ENCODE results near the gene ELF2.
"Not testable (repeated sequence)": the region's sequence is repeated elsewhere in the genome, so short reads cannot be mapped to it uniquely, and the experiment has no call there.

ELF2 gene

DNA sequence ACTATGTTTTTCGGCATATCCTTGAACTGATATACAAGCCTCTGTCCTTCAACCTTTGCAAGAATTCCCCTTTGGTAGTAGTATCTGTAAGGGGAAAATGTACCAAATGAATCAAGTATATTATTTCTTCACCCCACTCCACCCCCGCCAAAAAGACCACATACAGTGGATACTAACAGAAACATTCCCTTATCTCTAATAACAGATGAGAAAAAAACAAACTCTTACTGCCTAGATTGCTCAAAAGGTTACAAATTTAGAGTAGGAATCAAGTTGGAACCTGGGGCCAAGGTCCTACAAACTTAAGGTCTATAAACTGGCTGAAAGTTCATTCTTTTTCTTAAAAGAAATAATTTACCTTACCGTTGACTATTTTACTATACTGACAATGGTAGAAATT, 116.4 kb downstream of the ELF2 start:
- DNase-seq, result no peak

DNA sequence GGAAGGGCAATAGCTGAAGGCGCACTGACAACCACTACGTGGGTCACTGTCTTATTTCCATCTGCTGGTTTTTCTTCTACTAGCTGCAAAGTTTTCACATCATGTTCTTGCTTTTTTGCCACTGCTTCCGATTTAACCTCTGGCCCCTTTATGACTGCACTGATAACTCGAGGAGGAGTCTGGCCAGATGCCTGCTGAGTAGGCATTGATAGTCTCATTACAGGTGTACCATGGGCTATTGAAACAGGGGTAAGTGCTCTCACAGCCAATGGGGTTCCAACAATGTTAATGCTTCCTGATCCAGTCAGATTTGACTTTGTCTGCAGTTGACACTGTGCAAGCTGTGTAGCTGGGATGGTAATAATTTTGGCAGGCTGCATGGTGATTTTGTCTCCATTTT, 118.0 kb downstream of the ELF2 start:
- not testable (repeated sequence) for DNase-seq

DNA sequence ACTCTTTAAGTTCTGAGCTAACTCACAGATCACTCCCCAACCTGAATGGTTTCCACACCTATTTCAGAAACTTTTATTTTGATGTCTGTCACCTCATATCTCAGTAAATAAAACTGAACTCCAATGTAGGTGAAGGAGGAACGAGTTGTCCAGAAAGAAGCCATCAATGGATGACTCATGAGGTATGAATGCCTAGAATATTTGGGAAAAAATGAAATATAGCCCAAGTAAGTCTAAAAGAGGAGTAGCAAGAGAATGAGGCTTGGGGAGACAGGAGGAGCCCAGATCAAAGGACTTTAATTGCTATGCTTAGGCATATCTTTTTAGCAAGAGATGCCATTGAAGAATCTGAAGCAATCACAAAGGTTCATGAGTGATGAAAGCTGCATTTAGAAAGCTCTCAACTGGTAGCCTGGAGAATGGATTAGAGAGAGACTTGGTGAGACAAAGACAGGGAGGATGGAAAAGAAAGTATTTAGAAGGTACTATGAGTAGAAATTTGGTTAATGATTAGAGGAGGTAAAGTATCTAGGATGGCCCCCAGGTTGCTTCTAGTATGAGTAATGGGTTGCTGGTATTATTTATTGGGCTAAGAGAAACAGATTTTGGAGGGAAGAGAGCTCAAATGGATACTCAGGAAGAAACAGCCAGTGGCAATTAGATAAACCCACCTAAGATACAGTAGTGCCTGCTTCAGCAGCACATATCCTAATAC, 122.1 kb downstream of the ELF2 start:
- DNase-seq, result no peak

DNA sequence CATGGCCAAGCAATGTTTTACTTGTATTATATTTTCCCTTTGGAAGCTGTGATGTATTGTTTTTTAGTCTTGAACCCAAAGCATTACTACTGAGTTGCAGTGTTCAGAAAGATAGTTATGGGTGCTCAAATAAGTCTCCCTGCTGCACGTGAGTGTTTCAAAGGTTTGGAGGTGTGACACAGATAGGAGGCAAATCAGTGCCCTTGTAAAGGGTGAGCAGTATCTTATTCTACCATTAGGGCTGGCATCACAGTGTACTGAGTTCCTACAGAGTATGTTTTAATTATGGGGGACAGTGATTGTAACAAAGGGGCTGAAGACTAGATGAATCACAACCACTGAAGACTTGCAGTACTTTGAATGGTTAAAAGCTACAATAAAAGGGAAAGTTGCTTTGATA, 123.1 kb downstream of the ELF2 start:
- no peak for DNase-seq

DNA sequence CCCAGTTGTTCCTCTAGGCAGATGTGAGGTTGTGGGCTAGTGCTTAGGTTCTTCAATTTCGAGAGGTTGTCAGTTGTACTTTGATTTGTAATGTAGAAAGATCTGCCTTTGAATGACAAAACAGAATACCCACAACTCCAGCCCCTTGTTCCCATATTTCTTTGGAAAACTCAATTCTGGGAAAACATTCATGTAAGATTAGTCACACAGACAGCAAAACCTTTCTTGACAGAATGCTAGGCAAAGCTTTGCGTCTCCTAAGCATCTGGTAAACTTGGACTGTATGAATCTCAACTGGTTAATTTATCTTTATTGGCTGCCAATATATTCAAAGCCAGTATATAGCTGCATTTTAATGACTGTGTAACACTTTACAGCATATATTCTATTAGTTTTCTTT, 126.6 kb downstream of the ELF2 start:
- DNase-seq, result no peak

DNA sequence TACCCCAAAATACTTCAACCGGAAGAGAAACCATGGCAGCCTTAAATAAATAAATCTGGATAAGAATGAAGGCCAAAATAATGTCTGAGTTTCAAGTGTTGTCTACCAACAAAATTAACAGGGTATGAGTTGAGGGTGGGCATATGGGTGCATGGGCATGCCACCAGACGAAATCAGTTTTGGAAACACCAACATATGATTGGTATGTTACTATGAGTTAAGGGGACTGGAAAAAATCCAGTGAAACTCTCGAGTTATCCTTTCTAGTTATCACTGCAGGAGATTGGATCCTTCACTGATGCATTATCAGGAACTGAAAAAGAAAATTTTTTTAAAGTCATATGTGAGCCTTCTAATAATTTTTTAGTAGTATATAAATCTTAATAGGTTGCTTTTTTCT, 129.0 kb downstream of the ELF2 start:
- no peak for DNase-seq

DNA sequence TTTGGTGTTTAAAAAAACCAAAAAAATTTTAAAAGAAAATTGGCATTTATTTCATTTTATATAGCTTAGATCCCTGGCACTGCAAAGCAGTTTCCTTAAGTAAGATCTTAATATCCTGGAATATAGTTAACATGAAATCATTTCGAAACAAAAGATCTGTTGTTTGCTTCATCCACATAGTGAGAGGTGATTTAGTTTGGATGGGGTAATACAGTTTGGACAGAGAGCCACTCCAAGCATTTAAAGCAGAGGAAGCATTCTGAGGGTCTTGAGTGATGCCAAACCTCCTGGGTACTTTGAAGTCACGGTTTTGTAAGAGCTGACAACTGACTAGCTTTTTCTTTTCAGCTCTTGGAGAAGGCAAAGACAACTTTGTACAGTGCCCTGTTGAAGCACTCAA, 132.7 kb downstream of the ELF2 start:
- no peak for DNase-seq

DNA sequence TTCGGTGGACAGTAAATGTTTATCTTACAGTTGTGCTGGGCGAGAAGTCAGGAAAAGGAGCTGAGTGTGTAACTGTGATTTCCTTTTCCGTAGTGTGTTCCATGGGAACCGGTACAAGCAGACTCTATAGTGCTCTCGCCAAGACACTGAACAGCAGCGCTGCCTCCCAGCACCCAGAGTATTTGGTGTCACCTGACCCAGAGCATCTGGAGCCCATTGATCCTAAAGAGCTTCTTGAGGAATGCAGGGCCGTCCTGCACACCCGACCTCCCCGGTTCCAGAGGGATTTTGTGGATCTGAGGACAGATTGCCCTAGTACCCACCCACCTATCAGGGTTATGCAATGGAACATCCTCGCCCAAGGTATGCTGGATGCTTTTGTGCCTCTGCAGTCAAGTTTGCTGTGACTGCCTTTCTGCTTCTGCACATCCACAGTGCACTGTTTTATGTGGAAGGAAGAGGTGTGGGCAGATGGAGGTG, 134.0 kb downstream of the ELF2 start:
- no peak for DNase-seq

DNA sequence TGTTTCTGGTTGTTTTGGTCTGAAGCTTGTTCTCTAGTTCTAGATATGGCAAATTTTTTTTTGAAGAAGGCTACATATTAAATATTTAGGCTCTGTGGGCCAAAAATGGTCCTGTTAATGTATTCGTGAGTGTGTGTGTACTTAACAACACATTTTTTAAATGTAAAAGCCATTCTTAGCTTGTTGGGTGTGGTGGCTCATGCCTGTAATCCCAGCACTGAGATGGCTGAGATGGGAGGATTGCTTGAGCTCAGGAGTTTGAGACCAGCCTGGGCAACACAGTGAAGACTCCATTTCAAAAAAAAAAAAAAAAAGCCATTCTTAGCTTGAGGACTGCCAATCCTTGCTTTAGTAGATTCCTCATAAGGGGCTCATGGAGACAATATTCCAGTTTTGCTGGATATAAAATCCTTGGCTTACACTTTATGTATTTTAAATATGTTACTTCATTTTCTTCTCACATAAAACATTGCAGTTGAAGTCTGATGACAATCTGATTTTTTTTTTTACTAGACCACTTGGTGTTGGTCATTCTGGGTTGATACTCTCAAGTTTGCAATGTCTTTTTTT, 138.1 kb downstream of the ELF2 start:
- no peak for DNase-seq

DNA sequence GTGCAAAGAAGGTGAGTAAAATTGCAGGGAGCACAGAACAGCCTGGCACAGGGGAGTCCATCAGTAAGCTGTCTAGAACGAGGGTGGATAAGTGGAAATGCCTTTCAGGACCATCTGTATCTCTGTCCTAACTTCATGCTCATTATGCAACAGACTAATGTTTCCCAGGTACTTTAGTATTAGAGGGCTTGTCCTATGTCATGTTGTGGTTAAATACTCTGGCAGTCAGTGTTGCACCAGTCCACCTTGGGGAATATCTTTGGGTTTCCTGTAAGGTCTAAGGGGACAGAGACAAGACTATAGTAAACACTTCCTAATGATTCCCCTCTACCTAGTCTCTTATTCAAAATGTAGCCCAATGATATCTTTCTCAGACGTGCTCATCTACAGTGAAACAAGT, 140.1 kb downstream of the ELF2 start:
- DNase-seq, result no peak

DNA sequence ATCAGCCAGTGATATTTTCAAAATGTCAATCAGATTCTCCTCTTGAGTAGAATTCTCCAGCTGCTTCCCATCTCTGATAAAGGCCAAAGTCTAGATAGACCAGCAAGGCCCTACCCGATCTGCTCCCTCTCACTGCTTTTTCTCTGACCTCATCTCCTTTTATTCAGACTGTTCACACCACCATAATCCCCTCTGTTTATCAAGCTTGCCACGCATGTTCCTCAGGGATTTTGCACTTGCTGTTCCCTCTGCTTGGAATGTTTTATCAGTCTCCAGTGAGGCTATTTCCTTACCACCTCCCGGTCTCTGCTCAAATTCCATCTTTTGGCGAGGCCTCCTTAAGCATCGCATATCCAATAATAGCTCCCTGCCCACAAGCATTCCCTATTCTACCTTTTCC, 141.4 kb downstream of the ELF2 start:
- no peak for DNase-seq

DNA sequence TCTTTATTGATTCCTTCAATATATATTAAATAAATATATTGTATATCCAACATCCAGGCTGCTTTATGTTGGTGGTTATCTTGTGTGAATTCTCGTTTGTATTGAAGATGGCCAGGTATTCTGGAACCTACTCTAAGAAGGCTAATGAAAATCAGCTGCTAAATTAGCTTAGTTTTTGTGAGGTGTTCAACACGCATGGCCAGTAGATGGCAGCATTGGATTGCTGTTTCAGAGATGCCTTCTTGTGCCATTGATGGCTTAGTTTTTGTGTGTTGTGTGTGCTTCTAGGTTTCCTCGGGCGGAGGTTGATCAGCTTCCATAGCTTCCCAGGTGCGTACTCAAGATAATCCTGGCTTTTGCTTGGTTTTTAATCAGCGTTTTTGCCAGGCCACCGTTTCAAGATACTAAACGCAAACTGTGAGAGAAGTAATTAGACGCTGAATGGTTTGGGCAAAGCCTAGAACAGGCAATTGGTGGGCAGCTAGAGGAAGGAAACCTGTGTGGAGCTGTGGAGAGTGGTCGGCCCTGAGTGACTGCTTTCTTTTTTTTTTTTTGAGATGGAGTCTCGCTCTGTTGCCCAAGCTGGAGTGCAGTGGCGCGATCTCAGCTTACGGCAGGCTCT, 146.3 kb downstream of the ELF2 start:
- peak; percentile 26 for DNase-seq

DNA sequence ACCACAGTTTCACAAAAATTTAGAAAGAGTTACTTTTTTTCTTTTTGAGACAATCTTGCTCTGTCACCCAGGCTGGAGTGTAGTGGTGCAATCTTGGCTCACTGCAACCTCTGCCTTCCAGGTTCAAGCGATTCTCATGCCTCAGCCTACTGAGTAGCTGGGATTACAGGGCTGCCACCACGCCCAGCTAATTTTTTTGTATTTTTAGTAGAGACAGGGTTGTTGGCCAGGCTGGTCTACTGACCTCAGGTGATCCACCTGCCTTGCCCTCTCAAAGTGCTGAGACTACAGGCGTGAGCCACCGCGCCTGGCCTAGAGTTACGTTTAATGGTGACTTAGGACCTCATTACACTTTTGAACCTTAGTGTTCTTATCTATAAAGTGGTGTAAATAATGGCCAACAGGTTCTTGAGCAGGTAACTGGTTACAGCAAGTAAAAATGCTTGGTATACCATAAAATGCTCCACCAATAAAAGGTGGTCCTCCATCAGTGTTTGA, 147.1 kb downstream of the ELF2 start:
- not testable (repeated sequence) for DNase-seq

DNA sequence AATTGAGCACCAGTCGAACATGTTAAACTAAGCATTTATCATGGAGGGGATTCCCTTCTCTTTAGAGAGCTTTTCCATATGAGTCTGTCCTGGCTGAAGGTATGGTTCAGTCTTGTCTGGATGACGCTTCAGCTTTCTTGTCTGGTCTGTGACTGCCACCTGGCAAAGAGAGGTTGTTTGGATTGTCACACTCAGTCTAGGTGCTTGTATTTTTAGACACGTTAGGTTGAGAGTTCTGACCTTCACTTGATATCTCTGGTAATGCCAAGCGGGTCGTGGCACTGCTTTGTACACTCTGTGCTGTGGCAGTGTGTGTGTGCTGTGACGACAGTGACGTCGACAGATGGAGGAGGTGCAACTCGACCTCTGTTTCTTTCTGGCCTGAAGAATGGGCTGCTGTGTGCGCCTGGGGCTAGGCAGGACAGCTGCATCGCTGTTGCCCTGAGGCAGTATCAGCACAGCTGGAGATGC, 148.8 kb downstream of the ELF2 start:
- no peak for DNase-seq

DNA sequence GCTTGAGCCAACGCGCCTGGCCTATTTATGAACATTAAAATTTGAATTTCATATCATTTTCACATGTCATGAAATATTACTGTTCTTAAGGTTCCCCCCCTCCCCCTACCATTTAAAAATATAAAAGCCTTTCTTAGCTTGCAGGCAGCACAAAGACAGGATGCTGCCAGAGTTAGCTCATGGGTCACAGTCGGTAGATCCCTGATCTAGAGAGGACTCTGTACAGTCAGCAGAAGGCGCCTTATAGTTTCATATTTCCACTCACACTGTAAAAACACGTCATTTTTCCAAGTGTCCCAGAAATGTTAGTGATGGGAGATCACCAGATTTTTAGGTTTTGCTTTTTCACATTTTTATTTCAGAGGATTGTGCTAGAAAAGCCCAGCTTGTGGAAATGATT, 149.2 kb downstream of the ELF2 start:
- DNase-seq, result no peak

DNA sequence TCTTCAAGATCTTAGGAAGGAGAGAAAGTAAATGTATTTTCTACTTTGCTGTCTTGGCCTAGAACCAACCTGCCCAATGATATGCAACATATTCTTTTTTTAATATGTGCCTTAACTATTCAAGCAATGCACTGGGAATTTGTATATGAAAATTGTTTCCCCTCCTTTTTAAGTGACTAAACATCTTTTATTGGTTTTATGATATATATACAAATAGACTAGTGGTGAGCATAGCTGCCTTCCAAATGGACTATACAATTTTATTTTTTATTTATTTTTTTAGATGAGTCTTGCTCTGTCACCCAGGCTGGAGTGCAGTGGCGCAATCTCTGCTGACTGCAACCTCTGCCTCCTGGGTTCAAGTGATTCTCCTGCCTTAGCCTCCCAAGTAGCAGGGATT, 151.2 kb downstream of the ELF2 start:
- no peak for DNase-seq

DNA sequence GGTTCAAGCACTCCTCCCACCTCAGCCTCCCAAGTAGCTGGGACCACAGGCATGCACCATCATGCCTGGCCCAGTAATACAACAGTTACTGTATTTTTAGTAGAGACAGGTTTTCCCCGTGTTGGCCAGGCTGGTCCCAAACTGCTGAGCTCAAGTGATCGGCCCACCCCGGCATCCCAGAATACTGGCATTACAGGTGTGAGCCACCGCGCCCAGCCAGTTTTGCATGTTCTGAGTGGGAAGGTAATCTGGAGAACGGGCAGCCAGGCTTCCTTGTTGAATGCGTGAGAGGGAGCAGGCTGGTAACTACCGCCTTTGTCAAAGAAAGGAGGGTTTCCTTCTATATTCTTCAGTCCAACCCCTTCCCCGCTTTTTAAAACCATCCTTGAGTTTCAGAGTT, 152.3 kb downstream of the ELF2 start:
- no peak for DNase-seq

DNA sequence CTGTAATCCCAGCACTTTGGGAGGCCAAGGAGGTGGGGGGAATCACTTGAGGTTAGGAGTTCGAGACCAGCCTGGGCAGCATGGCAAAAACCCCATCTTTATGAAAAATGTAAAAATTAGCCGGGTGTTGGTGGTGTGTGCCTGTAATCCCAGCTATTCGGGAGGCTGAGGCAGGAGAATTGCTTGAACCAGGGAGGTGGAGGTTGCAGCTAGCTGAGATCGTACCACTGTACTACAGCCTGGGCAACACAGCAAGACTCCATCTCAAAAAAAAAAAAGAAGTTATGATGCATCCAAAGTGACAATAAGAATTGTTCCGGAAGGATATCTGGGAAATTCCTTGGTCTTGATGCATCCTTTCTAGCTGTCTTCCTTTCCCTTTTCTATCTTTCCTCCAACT, 154.2 kb downstream of the ELF2 start:
- no peak for DNase-seq

DNA sequence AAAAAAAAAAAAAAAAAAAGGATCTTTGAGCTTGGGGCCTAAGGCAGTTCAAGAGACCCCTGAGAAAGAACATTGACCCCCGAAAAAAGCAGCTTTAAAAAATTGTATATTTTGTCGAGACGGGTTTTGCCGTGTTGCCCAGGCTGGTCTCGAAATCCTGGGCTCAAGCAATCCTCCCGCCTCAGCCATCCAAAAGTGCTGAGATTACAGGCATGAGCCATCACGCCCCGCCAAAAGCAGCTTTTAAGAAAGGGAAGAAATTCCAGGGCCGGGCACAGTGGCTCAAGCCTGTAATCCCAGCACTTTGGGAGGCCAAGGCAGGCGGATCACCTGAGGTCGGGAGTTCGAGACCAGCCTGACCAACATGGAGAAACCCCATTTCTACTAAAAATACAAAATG, 155.9 kb downstream of the ELF2 start:
- DNase-seq, result not testable (repeated sequence)

DNA sequence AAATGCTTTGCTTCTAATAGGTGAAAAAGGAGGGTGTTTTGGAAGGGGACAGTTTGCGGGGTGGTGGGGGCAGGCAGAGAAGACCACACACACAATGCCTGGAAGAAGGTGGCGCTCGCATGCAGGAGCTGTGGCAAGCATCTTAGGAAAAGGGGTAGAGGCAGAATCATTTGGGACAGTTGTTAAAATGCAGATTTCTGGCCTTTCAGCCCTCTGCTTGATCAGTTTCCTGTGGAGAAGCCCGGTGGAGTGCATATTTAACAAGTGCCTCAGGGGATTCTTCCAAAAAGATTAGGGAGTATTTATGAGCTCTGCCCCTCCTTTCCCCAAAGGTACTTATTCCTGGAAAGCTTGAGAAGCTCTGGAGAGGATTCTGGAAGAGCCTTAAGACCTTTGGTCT, 156.6 kb downstream of the ELF2 start:
- DNase-seq, result no peak

DNA sequence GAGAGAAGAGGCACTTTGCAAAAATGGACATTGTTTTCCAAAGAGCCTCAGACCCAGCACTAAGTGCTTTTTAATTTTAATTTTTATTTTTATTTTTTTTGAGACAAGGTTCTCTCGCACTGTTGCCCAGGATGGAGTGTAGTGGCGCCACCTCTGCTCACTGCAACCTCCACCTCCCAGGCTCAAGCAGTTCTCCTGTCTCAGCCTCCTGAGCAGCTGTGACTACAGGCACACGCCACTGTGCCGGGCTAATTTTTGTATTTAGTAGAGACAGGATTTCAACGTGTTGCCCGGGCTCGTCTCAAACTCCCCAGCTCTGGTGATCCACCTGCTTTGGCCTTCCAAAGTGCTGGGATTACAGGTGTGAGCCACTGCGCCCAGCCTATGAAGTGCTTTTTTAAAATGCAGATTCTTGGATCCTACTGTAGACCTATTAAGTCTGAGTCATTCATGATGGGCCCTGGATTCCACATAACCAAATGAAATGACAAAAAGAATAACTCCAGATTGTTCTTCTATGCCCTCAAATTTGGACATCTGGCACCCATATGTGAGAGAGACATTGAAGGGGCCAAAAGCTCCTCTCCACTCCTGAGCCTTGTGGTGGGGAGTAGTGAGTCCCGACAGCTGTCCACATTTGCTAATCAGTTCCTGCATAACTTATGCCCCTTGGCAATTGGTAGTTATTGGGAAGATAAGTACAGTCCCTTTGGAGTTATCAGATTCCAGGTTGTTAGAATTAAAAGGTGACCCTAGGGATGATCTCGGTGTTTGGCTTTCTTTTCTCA, 157.9 kb downstream of the ELF2 start:
- DNase-seq, result no peak

DNA sequence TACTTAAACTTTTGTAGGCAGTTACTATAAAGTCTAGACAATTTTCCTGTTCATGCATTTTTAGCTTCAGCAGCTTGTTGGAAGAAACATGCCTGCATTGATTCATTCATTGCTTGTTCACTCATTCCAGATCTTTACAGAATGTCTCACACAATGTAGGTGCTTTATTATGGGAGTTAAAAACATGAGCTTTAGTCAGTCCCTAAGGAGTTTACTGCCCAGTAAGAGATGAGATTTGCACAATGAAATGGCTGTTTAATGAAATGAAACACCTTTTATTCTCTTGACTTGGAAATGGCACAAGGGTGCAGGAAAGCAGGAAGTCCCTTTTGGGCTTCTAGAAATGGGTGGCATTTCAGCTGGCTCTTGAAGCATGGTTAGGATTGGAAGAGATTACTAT, 158.5 kb downstream of the ELF2 start:
- no peak for DNase-seq

DNA sequence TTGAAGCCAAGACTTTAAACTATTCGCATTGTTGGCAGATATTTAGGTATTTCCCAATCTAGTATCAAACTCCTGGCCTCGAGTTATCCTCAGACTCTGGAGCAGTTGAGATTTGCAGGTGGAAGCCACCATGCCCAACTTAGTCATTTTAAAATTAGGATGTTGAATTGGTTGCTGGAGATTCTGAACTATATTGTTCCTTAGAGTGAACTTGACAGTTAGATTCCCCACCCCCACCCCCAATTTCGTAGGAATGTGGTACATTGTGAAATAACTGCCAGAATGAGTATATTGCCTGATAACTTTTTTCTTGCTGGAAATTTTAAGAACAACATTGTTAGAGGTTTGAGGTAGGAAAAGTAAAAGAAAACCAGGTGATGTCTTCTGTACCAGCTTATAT, 159.2 kb downstream of the ELF2 start:
- DNase-seq, result no peak
